Epidermal melanocyte (primary cell): ENCODE results near the gene DDRGK1.
A peak's percentile ranks its signal among the peaks of the same experiment; 100 is the strongest.

Experiments used
- DNase-seq: peaks from one replicate; pipeline ENCODE4 v3.0.0; 2011; ENCODE audit warnings: low spot score; ENCODE audit not compliant: insufficient read length

Gene DDRGK1

DNA sequence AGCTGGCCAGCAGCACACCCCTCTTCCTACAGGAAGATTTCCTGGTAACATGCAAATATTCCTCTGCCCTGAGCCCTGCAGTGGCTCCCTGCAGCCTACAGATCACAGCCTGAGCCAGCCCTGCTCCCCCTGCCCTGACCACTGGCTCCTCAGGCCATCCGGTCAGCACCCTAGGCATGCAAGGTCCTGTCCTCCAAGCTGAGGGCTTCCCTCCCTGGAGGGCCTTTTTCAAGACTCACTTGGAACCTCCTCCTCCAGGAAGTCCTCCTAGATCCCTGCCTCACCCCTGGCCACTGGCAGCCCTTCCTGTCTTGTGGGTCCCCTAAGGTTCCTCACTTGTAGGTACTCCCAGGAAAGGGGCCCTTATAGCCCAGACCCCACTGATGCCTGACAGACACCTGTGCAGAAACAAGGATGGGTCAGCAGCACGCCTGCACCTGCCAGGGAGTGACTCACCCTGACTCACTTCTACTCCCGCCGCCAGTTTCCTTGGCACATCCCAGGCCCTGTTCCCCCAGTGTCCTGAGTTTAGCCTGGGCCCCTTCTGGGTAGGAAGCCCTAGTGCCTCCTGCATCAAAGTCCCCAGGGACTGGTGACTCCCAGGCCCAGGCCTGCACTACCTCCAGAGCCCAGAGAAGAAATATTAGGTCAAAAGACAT, 31.3 kb upstream of the DDRGK1 start:
- no peak for DNase-seq

DNA sequence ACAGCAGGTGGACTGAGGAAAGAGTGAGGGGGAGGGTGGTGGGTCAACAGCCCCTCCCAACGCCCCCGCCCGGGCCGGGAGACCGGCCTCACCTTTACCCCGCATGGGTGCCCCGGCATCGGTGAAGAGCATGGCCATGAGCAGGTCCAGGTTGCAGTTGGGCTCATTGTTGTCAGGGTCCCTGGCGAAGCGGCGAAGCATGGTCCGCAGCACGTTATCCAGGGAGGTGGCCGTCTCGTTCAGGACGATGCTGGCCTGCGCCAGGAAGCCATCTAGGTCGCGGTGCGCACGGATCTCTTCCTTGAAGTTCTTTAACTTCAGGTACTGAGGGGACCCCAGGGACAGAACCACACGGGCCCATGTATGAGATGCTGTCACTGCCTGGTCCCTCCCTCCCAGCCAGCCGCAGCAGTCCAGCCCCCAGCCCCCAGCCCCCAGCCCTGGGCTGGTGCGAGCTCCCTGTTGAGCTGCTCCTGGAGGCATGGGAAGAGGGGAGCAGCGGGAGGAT, 29.6 kb upstream of the DDRGK1 start:
- no peak for DNase-seq

DNA sequence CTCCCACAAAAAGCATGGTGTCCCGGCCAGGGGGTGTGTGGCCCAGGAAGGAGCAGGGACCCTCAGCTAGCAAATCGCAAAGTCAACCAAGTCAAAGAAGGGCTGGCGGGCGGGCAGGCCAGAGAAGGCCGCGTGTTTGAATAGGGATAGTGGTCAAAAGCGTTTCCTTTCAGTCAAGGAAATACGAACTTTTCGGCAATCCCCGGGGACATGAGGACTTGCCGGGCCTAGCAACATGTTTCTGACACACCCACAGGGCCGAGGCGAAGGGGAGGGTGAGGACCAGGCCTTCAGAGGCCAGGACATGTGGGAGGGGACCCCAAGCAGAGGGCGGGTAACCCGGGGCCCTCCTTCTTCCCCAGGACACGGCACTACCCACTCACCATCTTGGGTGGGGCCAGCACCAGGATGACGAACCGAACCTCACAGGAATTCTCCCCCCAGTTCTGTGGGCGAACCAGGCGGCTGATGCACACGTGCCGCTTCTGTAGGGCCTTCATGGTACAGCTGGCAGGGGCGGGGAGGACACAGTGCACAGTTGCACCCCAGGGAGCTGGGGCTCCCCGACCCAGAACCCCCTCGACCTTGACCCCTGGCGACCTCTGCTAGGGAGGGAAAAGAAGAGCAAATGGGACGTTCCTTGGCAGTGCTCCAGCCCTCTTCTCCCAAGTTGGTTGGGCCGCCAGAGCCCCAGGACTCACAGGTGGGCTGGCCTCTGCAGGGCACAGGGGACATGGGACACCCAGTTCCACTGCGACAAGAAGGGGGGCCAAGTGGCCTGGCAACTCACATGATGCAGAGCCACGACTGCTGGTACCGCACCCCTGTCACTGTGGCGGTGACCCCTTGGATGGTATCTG, 28.9 kb upstream of the DDRGK1 start:
- DNase-seq, result no peak

DNA sequence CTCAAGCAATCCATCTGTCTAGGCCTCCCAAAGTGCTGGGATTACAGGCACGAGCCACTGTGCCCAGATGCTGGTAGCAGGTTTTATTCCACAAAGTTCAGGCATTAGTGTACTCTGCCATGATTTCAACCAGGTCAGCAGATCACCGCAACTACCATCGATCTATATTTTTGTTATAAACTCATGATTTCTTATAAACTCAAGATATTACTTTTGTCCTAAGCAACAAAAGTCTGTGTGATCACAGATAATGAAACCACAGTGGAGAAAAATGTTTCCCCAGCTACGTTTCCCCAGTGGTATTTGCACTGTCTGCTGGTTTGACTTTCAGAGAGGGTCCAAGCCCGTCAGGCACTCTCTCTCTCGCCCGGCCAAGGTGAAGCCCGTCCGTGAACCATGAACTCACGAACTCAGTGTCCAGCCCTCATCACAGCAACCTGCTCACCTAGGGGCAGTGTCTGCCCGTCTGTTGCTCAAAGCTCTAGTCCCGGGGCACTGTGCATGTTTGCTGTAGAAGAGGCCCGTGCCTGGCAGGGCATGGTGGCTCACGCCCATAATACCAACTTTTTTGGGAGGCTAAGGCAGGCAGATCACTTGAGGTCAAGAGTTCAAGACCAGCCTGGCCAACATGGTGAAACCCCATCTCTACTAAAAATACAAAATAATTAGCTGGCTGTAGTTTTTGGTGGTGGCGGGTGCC, 27.6 kb upstream of the DDRGK1 start:
- DNase-seq, result no peak

DNA sequence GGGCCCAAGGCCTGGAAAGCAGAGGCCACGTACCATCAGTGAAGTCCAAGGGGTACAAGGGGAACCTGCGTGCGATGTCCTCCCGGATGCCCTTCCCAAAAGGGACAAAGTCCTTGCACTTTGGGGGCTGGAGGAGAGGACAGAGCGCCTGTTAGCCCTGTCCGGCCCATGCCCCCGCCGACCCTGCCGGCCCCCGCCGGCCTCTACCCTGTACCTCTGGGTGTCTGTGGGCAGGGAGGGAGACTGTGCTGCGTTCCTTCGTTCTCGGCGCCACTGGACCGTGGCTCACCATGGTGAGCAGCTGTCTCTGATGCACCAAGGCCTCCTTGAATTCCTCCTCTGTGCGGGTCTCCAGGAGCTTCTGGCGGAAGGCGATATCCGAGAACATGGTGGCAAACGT, 26.6 kb upstream of the DDRGK1 start:
- DNase-seq, result no peak

DNA sequence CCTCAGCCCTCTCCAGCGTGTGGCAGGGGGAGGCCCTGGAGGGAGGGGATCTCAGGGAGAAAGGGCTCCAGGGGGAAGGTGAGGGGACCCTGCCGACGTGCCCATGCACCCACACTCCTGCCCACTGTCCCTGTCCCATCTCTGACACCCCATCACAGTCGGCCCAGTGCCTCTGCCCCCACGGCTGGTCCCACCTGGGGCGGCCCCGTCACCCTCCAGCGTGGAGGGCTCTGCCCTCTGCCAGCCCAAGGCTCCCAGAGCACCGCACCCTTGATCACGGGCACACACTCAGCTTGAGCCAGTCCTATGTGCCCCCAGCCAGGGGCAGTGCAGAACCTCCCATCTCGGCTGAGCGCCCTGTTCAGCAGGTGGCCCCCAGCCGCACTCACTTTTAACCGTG, 25.3 kb upstream of the DDRGK1 start:
- DNase-seq, result no peak

DNA sequence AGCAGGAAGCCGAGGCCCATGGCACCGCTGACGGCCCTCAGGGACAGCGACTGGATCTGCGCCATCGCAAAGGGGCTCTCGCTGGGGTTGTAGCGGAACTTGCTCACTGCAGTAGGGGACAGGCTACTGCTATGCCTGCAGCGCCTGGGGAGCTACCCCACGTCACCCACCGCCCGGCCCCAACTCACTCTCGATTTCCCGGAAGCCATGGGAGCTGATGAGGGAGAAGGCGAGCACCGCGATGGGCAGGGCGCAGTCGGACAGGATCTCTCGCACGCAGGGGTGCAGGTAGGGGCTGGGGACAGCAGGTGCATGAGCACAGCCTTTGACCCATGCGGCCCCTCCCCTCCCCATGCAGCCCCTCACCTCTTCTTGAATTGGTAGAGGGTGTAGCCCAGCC, 24.7 kb upstream of the DDRGK1 start:
- no peak for DNase-seq

DNA sequence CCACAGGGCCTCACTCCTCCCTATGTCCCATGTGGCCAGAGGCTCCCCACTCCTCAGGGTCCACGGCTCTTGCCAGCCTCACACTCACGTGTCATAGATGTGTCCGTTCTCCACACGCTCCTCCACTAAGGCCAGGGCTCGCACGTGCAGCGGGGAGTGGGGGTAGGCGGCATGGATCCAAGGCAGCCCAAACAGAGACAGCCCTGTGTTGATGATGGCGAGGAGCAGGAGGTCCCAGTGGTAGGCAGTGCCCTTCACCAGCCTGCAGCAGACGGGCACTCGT, 24.2 kb upstream of the DDRGK1 start:
- DNase-seq, result no peak

DNA sequence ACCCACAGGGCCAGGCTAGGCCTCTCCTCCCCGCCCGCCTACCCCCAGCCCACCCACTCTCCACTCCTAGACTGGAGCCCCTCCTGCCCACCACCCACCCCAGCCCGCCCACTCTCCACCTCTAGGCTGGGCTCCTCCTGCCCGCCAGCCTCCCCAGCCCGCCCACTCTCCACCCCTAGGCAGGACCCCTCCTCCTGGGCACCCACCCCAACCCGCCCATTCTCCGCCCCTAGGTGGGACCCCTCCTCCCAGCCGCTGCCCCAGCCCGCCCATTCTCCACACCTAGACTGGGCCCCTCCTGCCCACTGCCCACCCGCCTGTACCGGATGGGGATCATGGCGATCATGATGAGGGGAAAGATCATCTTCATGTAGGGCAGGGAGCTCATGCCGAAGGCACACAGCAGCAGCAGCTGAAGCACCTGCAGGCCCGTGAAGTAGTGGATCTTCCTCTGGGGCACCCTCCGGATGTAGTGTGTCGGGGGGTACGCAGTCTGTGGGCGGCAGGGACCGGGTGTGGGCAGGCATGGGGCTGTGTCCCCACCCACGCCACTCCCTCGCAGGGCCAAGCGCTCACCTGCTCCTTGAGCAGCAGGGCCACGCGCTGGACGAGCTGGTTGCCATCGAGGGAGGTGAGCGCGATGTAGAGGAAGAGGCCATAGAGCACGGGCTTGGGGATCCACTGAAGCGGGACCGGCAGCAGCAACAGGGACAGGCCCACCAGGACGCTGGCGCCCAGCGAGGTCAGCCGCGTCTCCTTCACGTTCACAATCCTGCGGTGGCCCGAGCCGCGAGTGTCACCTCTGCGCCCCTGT, 23.7 kb upstream of the DDRGK1 start:
- no peak for DNase-seq

DNA sequence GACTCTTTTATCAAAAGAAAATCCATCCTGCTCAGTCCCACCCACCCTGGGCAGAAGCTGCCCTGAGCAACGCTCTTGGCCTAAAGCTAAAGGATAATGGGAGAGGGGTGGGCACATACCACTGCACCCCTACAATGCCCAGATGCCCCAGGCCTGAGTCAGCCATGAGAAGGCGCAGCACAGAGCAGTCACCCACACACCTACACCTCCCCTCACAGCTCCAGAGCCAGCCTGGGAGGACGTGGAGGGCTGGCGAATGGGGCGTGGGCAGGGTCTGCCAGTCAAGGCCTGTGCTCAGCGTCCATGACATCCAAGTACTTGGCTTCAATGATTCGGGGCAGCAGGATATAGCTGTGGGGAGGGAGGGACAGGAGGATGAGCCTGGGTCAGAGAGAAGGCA, 23.0 kb upstream of the DDRGK1 start:
- DNase-seq, result no peak

DNA sequence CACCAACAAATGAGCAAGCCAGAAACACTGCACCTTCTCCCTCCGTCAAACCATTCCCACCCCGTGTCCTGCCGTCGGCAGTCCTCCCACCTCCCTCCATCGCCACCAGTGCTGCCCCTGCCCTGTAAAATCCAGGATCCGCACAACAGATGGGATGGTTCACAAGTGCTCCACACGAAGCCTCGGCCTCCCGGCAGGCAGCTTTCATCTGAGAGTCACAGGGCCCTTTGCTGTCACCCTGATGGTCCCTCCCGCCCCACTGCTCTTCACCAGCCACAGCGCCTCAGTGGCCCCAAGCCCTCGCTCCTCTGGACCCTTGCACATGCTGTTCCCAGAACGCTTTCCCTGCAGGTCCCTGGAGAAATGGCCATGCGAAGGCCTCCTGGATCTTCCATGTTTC, 22.4 kb upstream of the DDRGK1 start:
- no peak for DNase-seq

DNA sequence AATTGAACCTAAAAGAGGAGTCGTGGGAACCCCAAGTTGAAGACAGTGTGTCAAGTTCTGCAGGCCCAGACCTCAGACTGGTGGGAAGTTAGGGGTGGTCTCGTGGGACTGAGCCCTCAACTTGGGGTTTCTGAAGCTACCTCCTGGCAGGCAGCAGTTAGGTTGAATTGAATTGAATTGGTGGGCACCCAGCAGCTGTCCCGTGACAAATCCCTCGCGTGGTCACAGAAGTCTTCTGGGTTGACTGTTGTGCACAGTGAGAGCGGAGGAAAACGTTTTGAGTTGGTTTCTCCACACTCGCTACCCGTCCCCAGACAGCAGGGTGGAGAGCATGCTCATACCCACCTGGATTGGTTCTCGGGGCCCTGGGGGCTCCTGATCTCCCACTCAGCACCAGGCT, 21.6 kb upstream of the DDRGK1 start:
- no peak for DNase-seq

DNA sequence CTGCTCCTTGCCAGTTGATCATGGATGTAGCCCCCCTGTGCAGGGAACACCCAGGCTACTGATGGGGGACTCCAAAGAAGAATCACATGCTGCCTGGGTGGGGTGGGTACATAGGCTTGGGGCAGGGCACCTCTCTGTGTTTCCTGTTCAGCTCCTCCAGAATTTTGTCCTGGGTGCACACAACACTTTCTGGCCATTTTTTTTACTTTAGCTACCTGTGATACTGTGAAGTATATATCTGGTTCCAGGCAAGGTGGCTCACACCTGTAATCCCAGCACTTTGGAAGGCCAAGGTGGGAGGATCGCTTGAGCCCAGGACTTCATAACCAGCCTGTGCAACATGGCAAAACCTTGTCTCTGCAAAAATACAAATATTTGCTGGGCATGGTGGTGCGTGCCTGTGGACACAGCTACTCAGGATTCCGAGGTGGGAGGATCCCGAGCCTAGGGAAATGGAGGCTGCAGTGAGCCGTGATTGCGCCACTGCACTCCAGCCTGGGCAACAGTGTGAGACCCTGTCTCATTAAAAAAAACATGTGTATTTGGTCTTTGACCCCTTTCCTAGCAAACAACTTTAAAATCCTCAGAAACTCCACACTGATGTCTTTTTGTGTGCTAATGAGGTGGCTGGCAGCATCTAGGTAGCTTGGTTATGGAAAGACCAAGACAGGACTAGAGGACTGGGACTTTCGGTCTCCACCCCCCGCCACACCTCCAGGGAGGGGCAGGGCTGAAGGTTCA, 20.4 kb upstream of the DDRGK1 start:
- no peak for DNase-seq

DNA sequence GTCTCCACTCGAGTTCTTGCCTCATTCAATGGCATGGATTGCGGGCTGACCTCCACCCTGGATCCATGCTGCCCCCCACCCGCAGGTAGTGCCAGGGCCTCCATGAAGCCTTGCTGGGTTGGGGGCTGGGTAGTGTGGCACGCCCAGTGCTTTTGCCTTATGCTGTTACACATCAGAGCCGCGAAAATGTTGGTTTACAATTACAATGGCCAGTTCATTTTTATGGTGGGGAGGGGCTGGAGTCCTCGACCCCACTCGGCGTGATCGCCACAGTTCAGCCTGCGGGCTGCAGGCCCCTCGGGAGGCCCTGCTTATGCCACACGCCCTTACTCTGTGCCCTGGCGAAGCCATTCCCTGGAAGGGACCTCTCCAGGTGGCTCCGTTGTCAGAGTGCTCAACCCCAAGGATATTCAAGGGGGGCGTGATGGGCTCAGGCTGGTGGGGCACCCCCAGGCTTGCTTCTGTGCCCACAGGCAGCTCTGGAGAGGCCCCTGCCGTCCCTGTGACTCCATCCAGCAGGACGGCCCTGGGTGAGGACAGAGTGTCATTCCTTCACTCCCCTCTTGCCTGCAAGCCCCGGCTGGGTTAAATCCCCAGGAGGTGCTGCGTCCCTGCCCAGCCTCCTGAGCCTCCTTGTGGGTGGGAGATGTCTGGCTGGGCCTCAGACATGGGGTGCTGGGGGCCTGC, 19.7 kb upstream of the DDRGK1 start:
- no peak for DNase-seq

DNA sequence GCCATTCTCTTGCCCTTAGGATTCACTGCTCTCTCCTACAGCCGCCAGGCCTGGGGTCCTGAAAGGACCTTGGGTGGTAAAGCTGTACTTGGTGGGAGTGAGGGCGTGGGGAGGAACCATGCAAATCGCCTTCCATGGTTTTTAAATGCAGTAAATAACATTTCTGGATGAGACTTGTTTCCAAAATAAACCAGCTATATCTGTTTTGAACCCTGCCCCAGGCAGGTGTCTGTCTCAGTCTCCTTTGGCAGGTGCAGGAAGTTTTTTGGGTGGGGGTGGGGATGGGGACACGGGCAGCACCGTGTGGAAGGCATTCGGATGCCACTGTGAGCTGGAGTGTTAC, 19.1 kb upstream of the DDRGK1 start:
- DNase-seq, result no peak

DNA sequence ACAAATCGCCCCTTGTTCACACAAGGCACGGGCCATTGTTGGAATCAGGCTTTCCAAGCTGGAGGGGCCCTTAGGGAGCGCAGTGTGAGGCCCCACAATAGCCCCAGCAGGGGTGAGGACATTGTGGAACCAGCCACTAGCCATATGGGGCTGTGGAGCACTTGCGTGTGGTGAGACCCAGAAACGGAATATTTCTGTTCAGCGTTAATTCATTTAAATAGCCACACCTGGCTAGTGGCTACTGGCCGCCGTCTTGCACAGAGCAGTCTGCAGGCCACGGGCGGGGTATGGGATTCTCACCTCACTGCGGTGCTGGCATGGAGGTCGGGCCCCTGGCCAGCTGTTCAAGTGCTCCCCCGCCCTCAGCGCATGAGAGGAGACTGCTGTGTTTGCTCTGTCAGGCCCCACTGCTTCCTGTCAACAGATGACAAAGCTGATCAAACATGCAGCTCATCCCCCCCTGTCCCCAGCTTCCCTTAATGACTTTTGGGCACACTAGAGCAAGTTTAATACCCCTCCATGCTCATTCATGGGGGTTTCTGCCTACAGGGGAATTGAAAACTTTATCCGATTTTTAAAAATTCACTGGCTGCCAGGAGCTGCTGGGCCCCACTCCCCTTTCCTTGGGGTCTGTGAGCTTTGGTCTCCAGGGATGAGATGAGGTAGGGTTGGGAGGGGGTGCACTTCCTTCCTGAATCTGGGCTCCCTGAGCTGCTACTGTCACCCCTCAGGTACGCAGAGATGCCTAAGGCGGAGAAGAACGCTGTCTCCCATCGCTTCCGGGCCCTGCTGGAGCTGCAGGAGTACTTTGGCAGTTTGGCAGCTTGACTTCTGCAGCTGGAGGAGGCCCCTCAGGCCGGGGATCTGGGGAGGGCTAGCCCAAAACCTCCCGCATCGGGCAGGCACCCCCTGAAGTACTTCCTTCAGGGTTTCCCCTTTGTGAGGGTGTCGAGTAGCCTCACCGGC, 18.4 kb upstream of the DDRGK1 start:
- DNase-seq, result no peak

DNA sequence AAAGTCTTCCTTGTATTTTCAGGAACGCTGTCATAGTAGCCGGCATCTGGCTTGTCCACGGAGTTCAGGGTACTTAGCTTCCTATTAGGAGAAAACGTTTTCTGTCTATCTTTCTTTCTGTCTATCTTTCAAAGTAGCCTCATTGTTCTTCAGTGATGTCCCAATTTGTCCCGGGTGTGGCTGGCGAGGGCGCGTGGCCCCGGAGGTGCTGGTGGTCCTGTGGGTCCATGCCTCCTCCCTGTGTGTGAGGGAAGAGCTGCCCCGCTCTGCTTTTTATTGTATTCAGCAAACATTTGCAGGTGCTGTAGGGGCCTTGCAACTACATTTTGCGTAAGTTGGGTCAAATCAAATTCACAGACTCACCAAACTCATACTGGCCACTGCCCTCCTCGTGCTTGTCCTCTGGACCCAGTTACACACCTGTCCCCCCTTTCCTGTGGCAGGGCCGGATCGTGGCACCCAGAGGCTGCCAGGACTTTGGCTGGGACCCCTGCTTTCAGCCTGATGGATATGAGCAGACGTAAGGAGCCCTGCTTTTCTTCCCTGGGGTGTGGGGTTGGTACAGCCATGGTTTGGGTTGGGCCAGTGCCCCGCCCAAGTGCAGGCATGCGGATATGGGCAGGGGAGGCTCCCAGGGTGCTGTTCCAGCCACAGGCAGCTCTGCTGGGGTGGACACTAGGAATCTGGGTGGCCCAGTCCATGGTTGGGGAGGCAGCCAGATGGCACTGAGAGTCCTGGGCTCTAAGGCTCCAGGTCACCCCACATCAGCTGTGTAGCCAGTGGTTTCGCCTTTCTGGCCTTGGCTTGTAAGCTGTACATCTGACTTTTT, 17.1 kb upstream of the DDRGK1 start:
- DNase-seq, result no peak

DNA sequence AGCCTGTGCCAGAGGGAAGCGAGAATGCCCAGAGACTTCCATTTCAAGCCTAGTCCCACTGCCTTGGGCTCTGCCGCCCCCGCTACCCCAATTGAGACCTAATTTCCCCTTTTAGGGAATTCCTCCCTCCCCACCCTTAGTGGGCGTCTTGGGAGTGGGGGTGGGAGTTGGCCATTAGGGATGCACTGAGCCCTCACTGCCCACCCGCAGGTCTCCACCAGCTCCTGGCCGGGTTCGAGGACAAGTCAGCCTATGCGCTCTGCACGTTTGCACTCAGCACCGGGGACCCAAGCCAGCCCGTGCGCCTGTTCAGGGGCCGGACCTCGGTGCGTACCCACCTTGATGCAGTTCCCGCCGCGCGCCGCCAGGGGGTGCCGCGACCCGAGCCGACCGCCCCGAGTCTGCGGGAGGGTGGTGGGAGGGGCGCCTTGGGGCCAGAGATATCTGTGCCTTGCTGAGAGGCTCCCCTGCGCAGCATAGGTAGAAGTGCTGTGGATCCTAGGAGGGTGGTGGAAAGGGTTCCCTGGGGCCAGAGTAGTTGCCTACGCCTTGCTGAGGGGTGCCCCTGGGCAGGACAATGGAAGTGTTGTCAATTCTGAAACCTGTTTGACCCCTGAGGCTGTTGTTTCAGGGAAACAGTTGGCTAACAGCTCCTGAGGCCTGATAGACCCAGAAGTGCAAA, 14.0 kb upstream of the DDRGK1 start:
- DNase-seq, result peak; percentile 44
